Thoracic aorta (tissue), 2 donors: ENCODE data around the gene SLC5A10. TPM values are rescaled to one million over a fixed set of nuclear protein-coding genes. Genes with fewer than 3 reads are reported as not detected.
"Not testable (repeated sequence)": the region's sequence is repeated elsewhere in the genome, so short reads cannot be mapped to it uniquely, and the experiment has no call there.

Experiments used
- ATAC-seq: fragments of 150-250 bp; one replicate; pipeline ENCODE4 v1.8.0; 2017; ENCODE audit warnings: low read depth; ENCODE audit not compliant: insufficient number of reproducible peaks, low FRiP score
- DNase-seq: peaks from one replicate; pipeline ENCODE4 v3.0.0-alpha.2; 2020; ENCODE audit warnings: low spot score
- H3K27ac ChIP-seq, 2 donors: fragments of 200-600 bp; sonication (generic); 1 replicate in 1 of 2; 2 replicates in 1 of 2; pipeline ENCODE4 v1.5.1; 2016; ENCODE audit warnings: mild to moderate bottlenecking in 2 of 2, moderate library complexity in 2 of 2
- H3K27me3 ChIP-seq: fragments of 200-600 bp; sonication (generic); replicated peaks from 2 replicates; pipeline ENCODE4 v1.6.0; 2016; ENCODE audit warnings: mild to moderate bottlenecking; ENCODE audit not compliant: insufficient read depth
- H3K36me3 ChIP-seq: fragments of 200-600 bp; sonication (generic); one replicate; pipeline ENCODE4 v1.5.1; 2016
- H3K4me1 ChIP-seq, 2 donors: fragments of 200-600 bp; sonication (generic); 1 replicate in 1 of 2; 2 replicates in 1 of 2; pipeline versions ENCODE4 v1.5.1 to v1.6.0; 2016; ENCODE audit warnings: low read depth in 2 of 2, mild to moderate bottlenecking in 1 of 2; ENCODE audit not compliant: control insufficient read depth in 1 of 2
- H3K4me3 ChIP-seq: fragments of 200-600 bp; sonication (generic); 2 replicates; pipeline ENCODE4 v1.5.1; 2016; ENCODE audit warnings: mild to moderate bottlenecking
- H3K9me3 ChIP-seq: fragments of 200-600 bp; sonication (generic); 2 replicates; pipeline ENCODE4 v1.5.1; 2016
- total RNA-seq, 2 donors: library from RNA; depleted of rRNA; stranded (reverse); fragments of >200 nt; gene quantifications; one replicate each; pipeline versions ENCODE4 v1.1.0 to v1.2.3, GENCODE V29; 2016

Gene SLC5A10
- total RNA-seq, 2 donors from 2014 or later = not detected

DNA sequence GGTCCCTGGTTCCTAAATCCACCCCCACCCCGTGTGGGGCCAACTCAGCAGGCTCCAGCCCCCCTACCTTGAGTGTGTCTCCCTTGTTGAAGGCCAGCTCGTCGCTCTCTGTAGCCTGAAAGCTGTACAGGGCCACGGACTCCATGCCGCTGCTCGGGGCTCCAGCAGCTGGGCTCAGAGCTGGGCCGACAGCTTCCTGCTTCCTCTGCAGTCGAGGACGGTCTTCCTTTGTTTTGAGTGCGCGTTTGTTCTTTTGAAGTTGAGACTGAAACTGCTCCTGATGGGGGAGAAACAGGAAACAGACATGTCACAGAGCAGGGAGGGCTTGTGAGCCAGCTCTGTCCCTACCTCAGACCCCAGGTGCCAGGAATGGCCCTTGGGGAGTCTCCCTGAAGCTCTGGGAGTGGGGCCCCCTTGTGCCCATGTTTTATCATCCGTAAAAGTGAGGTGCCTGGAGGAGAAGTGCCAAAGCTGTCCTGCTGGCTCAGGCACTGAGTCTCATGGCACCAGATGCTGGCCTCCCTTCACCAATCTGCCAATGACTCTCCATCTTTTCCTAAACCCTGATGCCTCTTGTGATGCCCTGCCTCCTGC is 94.9 kb downstream of the SLC5A10 start, which contains the start of gene GRAP:
GRAP (minus strand) TSS at position 176 of the 594 bp plus-strand sequence; CDS start at position 145, 31 bp downstream.
- H3K4me1 ChIP-seq, ATAC-seq, H3K27ac ChIP-seq, H3K36me3 ChIP-seq, H3K4me3 ChIP-seq, H3K27me3 ChIP-seq, H3K9me3 ChIP-seq, DNase-seq: not testable (repeated sequence)

DNA sequence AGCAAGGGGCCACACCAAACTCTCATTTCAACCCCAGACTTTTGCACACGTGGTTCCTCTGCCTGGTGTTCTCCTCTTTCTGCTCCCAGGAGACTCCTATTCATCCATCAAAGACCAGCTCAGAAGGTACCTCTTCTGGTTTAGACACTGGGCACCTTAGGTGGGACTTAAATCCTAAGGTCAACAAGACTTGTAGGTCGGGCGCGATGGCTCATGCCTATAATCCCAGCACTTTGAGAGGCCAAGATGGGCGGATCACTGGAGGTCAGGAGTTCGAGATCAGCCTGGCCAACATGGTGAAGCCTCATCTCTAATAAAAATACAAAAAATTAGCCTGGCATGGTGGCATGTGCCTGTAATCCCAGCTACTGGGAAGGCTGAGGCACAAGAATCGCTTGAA is 95.5 kb downstream of the SLC5A10 start:
- not testable (repeated sequence) for ATAC-seq, H3K9me3 ChIP-seq, H3K4me3 ChIP-seq, H3K27ac ChIP-seq, H3K36me3 ChIP-seq, H3K4me1 ChIP-seq, DNase-seq, H3K27me3 ChIP-seq

DNA sequence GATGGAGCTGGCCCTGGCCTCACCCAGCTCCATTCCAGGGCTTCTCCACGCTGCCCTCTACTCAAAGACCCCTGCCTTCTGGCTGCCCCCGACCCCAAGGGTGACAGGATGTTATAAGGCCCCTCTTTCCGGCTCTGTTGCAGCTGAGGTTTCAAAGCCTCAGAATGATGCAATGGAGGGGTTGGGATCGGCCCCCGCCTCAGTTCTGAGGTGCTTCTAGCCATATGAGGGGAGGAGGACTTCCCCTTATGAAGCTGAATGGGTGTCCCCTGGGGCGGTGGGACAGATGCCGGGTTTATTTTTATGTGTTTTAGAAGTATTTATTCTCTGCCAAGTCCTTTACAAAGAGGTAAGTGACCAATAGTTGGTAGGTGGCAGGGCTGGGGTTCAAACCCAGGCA is 96.9 kb downstream of the SLC5A10 start:
- not testable (repeated sequence) for H3K27ac ChIP-seq, H3K9me3 ChIP-seq, H3K4me3 ChIP-seq, ATAC-seq, H3K4me1 ChIP-seq, H3K36me3 ChIP-seq, H3K27me3 ChIP-seq, DNase-seq

DNA sequence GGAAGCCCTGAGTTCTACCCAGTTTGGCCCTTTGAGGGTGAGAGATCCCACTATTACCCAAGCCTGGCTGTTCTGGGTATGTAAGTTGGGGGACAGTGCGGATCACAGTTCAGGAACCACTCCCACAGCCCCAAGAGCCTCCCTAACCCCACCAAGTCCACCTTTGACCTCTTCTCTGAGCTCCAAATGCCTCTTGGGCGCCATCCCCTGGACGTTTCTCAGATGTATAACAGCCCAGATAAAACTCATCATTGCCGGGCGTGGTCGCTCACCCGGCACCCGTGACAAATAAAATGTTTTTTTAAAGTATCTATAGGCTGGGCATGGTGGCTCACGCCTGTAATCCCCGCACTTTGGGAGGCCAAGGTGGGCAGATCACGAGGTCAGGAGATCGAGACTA is 103.5 kb downstream of the SLC5A10 start:
- H3K9me3 ChIP-seq, H3K27ac ChIP-seq, H3K4me1 ChIP-seq, H3K4me3 ChIP-seq, H3K36me3 ChIP-seq, ATAC-seq, H3K27me3 ChIP-seq, DNase-seq: not testable (repeated sequence)

DNA sequence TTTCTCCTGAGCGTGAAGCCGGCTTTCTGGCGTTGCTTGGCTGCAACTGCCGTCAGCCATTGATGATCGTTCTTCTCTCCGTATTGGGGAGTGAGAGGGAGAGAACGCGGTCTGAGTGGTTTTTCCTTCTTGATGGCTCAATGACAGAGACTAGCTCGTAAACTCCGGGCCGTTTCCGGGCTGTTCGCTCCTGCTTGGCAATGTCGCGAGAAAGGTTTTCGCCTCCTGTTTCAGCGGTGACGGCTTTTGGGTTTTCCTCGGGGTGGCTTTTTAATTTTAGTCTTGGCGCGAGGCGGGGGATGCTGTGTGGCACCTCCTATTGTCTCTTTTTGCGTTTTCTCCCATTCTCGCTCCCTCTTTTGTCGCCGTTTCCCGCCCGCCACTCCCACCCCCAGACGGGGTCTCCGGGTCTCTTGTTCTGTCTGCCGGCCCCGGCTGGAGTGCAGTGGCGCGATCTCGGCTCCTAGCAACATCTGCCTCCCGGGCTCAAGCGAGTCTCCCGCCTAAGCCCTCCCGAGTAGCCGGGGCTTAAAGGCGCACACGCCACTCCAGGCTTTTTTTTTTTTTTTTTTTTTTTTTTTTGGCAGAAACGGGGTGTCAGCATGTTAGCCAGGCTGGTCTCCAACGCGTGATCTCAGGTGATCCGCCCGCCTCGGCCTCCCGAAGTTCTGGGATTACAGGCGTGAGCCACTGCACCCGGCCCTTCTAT is 110.2 kb downstream of the SLC5A10 start:
- H3K27me3 ChIP-seq, ATAC-seq, H3K9me3 ChIP-seq, H3K4me3 ChIP-seq, DNase-seq, H3K4me1 ChIP-seq, H3K36me3 ChIP-seq: not testable (repeated sequence)
- peak overlapping the region in 1 of 2 donors; percentile 59 for H3K27ac ChIP-seq

DNA sequence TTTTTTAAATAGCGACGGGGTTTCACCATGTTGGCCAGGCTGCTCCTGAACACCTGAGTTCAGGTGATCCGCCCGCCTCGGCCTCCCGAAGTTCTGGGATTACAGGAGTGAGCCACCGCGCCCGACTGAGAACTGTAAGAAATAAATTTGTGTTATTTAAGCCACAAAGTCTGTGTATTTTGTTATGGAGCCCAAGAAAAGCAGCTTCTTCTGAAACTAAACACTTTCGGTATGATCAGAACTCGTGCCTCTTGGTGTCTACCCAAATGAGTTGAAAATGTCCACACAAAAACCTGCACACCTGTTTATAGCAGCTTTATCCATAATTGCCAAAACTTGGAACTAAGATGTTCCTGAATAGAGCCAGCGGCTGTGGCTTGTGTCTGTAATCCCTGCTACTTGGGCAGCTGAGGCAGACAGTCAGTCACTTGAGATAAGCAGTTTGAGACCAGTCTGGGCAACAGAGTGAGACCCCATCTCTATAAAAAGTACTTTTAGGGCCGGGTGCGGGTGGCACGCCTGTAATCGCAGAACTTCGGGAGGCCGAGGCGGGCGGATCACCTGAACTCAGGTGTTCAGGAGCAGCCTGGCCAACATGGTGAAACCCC is 110.9 kb downstream of the SLC5A10 start:
- not testable (repeated sequence) for H3K27me3 ChIP-seq, H3K27ac ChIP-seq, H3K9me3 ChIP-seq, H3K36me3 ChIP-seq, DNase-seq, H3K4me3 ChIP-seq, H3K4me1 ChIP-seq
- peak; percentile 65 for ATAC-seq

DNA sequence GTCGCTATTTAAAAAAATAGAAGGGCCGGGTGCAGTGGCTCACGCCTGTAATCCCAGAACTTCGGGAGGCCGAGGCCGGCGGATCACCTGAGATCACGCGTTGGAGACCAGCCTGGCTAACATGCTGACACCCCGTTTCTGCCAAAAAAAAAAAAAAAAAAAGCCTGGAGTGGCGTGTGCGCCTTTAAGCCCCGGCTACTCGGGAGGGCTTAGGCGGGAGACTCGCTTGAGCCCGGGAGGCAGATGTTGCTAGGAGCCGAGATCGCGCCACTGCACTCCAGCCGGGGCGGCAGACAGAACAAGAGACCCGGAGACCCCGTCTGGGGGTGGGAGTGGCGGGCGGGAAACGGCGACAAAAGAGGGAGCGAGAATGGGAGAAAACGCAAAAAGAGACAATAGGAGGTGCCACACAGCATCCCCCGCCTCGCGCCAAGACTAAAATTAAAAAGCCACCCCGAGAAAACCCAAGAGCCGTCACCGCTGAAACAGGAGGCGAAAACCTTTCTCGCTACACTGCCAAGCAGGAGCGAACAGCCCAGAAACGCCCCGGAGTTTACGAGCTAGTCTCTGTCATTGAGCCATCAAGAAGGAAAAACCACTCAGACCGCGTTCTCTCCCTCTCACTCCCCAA is 111.5 kb downstream of the SLC5A10 start:
- not testable (repeated sequence) for H3K4me1 ChIP-seq, ATAC-seq, H3K4me3 ChIP-seq, H3K36me3 ChIP-seq, H3K27me3 ChIP-seq, H3K9me3 ChIP-seq
- DNase-seq = peak; percentile 51
- peak overlapping the region; percentile 38 to 63 for H3K27ac ChIP-seq

DNA sequence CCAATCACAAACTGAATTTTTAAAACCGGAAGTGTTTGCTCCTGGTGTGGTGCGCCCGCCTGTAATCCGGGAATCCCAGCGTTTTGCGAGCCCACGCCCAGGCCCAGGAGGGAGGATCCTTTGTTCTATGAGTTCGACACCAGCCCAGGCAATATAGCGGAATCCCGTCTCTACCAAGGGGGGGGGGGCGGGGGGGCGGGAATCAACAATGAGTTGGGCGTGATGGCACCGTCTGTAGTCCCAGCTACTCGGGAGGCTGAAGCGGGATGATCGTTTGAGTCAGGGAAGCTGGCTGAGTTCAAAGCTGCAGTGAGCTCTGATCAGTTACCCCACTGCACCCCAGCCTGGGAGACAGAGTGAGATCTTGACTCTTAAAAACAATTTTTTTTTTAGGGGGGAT is 112.4 kb downstream of the SLC5A10 start:
- H3K27me3 ChIP-seq, H3K36me3 ChIP-seq, H3K4me1 ChIP-seq, H3K27ac ChIP-seq, ATAC-seq, H3K4me3 ChIP-seq, DNase-seq, H3K9me3 ChIP-seq: not testable (repeated sequence)

DNA sequence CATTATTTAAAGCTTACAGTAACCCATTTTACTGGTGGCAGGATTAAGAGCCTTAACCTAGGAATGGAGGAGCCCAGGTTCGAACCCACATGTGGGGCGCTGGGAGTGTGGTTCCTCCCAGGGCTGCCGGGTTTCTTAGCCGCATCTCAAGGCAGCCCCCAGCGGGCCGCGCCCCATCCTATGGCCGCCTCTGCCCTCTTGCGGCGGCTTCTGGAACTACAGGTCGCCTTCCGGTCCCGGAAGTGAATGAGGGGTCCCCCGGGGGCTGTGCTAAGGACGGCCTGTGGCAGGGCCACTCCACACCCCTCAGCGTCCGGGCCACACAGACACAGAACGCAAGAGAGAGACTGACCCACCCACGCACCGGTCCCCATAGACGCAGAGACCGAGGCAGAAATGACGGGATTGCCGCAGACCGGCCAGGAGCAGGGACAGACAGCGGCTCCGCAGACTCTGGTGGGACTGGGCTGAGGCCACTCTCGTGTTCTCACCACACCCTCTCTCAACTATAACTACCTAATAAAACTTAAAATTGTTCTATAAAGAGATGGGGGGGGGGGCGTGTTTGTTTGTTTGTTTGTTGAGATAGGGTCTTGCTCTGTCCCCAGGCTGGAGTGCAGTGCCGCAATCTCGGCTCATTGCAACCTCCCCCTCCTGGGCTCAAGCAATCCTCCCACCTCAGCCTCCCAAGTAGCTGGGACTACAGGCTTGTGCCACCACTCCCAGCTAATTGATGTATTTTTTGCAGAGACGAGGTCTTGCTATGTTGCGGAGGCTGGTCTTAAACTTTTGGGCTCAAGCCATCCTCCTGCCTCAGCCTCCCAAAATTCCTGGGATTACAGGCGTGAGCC is 118.6 kb downstream of the SLC5A10 start:
- not testable (repeated sequence) for H3K36me3 ChIP-seq, H3K4me1 ChIP-seq, H3K9me3 ChIP-seq, H3K27ac ChIP-seq, H3K27me3 ChIP-seq, H3K4me3 ChIP-seq, DNase-seq
- ATAC-seq = peak; percentile 88
